Medulla oblongata (tissue), 1 donor: ENCODE results near the gene BTLA.
"Not testable (repeated sequence)": the region's sequence is repeated elsewhere in the genome, so short reads cannot be mapped to it uniquely, and the experiment has no call there.

Experiments used
- DNase-seq: peaks from one replicate; pipeline ENCODE4 v3.0.0-alpha.2; 2015; ENCODE audit errors: extremely low spot score

Gene BTLA

DNA sequence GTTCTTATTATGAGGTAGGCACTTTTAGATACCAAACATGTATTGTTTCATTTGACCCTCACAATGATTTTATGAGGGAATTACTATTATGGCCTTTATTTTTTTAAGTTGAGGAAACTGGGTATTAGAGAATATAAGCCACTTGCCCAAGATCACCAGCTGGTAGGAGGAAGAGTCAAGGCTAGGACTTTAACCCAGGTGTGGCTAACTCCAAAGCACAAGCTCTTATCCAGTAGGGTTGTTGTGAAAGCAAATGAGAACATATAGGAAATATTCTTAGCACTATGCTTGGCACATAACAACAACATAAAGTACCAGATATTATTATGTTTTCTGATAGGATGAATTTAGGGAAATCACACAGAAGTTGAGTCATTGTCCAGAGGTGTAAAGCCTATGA is 7.9 kb downstream of the BTLA start:
- DNase-seq: no peak

DNA sequence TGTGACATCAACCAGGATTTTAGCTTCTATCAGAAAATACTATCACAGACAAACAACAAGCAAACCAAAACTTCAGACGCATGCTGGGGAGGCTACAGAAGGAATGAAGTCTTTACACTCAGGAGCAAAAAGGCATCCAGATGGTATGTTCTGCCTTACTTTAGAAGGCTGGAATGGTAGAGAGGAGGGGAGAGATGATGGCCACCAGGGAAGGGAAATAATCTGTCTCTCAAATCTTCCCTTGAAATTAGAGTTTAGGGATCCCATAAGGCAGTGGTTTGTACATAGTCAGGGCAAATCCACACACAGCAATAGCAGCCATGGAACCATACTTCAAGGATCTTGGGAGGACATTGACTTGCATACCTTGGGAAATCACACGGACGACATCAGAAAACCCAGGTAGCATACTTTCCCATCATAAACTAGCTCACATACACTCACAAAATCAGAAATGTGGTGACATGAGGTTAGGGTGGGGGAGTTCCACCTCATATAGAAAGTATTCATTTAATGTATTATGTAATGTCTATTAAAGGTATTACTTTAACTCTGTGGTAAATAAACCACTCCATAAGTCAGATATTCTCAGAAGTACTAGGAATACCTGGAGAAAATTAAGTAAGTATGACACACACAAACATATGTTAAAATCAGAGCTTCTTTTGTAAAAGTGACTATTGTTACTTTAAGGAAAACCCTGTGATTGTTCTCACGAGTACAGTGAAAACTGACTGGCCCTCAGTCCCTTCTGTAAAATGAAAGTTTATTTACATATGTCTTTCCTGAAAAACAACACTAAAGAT is 9.4 kb downstream of the BTLA start:
- DNase-seq: no peak

DNA sequence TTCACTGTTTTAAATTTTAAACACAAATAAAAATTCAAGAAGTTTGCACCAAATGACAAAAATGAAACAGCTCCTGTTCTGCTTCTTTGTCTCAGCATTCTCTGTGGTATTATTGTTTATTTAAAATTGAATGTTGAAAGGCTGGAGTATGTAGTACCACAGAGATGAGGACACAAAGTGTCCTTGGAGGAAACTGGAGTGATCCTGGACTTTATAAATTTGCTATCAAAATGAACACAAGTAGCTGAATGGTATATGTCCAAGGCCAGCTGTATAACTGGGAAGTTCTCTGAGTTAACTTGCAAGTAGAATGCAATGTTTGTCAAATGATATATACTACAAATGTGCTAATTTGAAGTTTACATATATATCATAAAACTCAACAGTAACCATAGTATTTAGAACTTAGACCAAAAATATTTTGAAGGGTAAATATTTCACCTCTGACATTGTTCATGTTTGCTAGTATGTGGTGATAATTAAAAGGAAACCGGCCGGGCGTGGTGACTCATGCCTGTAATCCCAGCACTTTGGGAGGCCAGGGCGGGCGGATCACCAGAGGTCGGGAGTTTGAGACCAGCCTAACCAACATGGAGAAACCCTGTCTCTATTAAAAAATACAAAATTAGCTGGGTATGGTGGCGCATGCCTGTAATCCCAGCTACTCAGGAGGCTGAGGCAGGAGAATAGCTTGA is 12.3 kb downstream of the BTLA start:
- DNase-seq: no peak

DNA sequence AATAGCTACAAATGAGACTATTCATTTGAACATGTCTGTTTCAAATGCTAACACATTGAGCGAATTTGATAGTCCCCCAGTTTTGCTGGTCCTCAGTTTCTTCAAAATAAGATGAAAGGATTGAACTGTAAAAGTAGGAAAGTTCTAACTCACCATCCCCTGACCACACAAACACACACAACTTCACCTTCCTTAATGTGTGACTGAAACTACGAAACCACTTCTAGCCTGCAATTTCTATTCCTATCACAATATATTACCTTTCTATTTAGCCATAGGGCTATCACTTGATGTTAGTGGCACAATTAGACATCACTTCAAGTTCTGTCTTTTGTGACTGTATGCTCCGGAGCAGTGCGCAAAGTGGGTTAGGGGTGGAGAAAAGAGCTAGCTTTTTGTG is 14.9 kb downstream of the BTLA start:
- DNase-seq: no peak

DNA sequence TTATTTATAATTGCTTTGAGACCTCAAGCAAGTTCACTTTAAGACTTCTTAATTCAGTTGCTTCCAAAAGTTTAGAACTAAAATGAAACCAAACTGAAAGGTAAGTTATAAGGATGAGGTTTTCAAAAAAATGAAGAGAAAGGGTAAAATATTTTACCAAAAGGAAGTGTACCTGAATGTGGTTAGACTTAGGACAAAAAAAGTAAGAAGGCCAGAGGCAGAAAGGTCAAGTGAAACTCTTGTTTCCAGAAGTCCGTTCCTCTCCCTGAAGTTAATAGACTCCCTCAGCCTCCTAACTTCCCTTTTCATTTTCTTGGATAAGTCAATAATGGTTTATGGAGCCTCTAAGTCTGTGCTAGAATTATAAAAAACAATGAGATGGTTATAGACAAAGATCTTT is 16.6 kb downstream of the BTLA start:
- DNase-seq: no peak

DNA sequence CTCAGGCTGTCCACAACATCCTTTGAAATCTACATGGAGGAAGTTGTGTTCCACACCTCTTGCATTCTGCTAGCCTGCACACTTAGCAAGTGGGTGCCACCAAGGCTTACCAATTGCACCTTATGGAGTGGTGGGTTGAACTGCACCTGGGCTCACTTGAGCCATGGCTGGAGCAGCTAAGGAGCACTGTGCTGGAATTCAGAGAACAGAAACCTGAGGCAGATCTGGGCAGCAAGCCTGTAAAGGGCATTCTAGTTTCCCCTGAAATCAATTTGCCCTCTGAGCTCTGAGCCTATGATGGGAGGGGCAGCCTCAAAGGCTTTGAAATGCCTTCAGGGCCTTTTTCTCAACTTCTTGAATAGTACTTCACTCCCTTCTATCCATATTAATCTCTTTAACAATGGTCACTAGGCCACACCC is 18.0 kb downstream of the BTLA start:
- no peak for DNase-seq

DNA sequence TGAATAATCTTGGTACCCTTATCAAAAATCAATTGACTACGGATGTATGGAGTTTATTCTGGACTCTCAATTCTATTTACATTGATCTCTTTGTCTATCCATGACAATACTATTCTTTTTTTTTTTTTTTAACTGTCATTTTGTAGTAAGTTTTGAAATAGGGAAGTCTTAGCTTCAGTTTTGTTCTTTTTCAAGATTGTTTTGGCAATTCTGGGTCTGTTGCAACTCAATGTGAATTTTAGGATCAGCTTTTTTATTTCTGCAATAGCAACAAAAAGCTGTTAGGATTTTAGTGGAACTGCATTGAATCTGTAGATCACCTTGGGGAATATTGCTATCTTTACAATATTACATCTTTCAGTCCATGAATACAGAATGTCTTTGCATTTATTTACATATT is 21.4 kb downstream of the BTLA start:
- no peak for DNase-seq

DNA sequence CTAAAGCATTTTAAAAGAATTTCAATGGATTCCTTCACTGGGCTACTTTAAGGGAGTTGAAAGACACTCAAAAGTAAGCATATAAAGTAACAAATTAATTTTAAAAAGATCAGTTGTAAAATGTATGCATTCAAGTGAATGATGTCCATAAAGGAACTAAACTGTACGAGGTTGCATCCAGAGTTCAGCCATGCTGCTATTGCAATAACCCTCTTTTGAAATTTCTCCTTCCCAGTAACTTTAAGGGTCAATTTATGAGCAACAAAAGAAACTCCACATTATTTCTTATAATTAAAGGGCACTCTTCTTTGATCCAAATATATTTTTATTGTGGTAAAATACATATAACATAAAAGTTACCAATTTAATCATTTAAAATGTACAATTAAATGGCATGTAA is 22.9 kb downstream of the BTLA start:
- DNase-seq: no peak

DNA sequence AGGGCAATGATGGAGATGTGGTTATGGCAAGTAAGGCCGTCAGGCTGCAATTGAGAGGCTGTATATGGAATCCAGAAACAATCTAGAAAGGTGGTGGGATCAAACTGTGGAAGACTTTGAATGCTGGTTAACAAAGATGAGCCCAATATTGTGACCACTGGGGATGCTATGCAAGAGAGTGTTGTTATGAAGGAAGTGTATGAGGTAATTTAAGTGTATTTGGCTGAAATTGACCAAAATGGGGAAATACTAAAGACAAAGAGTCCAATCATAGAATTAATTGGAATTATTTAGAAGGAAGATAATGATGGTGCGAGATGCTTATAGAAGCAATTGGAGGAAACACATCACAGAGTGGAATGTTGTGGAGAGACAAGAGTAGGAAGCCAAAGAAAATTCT is 24.5 kb downstream of the BTLA start:
- DNase-seq: no peak

DNA sequence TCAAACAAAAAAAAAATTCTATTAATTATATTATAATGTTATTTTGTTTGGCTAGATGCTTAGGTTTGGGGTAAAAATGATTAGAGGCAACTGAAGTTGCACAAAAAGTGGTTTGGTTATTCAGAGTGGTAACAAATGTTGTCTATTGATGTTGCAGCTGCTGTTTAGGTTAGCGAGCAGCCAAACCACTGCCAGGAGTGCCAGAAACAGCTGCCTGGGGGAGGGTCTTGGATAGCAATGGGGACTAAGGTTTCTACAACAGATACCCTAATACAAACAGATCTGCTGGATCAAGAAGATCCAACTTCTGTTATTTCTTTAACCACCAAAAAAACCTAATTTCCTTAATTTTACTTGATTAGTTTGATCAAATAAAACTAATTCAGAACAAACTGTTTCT is 26.6 kb downstream of the BTLA start:
- no peak for DNase-seq

DNA sequence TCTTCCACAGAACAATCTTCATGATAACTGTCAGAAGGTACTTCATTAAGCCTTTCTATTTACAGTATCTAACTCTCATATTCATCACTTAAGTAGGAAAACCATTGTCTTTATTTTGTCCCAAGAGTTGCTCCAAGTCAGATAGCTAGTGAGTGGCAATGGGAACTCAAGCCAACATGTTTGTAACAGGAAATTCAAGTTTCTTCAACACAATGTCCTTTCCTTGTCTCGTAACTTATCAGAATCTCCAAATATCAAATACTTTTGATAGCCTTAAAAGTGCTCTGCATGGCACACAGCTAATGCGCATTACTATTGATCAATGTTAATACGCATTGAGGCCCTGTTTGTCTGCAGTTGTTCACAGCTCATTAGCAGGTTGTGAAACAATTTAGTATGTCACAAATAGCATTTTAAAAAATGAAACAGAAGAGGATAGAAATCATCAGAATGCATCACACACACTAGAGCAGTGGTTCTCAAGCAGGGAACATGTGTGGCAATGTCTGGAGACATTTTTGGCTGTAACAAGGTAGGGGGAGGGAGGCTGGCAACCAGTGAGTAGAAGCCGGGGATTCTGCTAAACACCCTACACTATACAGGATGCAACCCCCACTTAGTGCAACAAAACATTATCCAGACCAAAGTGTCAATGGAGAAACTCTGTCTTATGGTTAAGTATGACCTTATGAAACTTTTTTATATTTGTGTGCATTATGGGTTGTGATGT is 27.5 kb downstream of the BTLA start:
- no peak for DNase-seq

DNA sequence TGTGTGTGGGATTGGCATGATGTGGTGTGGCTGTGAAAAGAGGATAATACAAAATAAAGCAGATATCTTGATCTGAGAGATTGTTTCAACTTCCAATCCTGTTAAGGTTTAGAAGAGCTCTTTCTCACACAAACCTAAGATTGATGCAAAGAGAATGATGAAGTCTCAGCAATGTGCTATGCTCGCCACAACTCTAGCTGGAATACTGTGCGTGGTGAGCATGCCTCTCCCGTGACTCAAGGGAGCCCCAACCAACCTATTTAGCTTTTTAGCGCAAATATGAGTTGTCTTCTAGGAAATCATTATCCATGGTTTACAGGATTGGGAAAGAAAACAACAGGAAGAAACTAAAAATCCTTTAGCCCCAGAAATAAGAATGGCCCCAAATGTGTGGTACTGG is 28.5 kb downstream of the BTLA start:
- DNase-seq: no peak

DNA sequence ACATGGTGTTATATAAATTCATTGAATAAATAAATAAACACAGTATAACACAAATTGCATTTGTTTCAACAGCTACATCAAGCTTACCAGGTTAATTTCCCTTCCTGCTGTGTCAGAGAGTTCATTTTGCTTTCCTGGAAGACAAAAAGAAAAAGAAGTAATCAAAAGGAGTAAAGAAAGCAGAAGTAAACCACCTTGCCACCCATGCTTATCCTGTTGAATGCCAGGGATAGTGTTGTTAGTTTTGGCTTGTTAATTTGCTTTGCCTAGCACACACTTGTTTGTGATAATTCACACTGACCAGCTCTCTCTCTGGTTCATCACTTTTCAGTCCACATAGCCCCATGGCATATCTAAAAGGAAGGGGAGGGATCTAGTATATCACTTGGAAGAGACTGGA is 29.6 kb downstream of the BTLA start:
- no peak for DNase-seq

DNA sequence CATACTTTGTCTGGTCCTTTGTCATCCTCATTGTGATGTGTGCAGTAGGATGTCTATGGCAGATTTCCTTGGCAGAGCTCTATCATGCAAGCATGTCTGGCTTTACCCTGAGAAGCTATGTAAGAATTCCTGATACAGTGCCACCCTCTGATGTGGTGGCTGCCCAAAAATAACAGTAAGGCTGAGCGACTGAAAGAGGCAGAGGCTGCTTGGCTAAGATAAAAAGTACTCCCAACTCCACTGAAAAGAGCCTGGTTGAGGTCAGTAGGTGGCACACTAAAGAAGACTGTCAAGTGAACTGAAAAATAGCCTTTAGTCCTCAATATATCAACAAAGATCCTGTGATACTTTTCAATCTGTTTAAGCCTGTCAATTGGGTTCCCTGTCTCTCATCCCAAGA is 31.7 kb downstream of the BTLA start:
- DNase-seq: no peak

DNA sequence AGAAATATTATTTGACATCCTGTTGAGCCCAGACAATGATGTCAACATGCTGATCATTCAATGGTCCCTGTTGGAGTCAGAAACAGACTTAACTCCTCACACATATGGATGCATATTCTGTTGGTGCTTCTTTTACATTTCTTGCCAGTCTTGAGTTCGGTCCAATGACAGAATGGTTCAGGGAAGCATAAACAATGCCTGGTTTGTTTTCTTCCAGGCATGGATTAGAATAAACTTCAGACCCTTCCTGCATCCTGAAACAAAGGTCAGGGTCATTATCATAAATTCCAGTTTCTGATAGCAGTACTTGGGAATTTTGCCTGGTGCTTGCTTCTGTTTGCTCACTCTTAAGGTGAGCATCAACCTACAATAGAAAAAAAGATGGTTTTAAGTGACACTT is 33.3 kb downstream of the BTLA start:
- DNase-seq: no peak

DNA sequence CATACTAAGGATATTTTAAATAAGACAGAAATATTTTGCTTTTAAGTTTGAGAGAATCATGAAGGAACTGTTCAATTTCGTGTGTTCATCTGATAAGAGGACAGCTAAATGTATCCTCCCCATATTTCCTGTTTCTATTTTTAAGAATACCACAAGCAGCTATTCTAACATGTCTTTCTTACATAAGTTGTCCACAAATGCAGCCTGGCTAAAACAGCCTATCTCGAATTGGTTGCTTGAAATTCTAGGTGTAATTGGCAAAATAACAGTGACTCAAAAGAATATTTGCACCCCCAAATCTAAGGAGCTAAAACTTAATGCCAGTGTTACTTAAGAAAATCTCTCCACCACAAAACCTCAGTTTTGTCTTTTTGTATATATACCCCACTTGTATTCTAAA is 35.0 kb downstream of the BTLA start:
- DNase-seq: peak; percentile 10

DNA sequence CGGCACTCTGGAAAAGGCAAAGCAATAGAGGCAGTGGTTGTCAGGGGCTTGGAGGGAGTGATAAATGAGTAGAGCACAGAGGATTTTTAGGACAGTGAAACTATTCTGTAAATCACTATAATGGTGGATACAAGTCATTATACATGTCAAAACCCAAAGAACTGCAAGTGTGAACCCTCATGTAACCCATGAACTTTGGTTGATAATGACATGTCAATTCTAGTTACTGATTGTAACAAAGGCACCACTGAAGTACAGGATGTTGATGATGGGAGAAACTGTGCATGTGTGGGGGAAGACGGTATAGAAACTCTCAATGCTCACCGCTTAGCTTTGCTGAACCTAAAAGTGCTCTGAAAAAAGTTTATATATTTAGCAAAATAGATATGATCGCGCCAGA is 36.0 kb downstream of the BTLA start:
- DNase-seq: no peak

DNA sequence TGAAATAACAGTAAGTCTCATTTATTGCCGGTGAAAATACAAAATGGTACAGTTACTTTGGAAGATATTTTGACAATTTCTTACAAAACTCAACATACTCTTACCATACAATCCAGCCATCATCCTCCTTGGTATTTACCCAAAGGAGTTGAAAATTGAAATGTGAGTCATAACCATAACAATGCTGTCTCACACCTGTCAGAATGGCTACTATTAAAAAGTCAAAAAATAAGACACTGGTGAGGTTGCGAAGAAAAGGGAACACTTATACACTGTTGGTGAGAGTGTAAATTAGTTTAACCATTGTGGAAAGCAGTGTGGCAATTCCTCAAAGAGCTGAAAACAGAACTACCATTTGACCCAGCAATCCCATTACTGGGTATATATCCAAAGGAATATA is 37.5 kb downstream of the BTLA start:
- DNase-seq: not testable (repeated sequence)

DNA sequence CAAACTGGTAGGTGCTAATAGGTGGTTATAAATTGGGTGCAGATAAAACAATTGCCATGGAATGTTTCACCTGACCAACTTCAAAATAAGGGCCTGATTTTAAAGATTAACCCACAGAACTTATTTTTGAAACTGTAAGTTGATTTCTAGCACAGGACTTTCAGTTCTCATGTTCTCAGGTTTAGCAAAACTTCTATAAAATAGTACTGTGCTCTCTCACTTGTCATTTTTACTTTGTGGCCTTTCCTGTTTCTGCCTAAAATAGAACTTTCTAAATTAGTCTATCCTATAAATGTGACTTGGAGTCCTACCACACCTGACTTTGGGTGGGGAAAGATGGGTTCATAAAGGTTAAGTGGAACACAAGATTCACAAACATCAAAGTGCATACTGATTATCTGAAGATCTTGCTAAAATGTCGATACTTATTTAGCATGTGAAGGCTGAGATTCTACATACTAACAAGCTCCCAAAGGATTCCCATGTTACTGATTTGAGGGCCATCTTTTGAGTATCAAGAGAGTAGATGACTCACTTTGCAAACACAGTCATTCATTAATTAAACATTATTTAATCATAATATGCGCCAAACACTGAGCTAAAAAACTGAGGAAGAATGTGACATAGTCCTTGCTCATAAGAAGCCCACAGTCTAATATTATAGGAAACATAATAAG is 38.6 kb downstream of the BTLA start:
- DNase-seq: no peak

DNA sequence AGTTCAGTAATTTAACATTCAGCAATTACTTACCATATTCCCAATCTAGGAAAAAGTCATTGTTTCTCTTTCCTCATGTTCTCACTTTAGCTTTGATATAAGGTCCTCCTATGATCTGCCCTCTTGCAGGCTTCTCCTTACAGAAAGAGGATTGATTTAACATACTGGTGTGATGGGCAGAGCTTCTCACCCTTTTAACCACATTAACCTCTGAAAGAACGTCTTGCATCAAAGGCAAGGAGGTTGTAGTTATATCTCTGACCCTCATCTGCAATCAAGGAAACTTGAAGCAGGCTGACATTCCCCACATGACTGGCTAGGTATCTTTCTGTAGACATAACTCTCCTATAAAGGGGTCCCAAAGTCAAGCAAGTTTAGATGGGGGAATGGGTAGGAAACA is 39.5 kb downstream of the BTLA start:
- no peak for DNase-seq

DNA sequence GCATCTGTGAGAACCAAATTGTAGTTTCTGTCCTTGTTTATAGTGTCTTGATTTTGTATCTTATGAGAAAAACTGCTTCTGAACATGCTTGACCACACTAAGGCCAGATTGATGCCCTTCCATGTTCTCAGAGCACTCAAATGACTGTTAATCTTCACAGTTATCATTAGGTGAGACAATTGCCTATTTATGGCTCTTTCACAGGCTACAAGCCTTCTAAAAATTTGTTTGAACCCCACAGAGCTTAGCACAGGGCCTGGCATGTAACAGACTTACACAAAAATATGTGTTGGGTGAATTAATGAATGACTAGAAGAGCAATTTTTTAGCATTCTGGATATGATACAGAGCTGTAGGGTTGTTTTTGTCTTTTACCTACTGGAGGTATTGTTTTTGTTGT is 43.1 kb downstream of the BTLA start:
- no peak for DNase-seq

DNA sequence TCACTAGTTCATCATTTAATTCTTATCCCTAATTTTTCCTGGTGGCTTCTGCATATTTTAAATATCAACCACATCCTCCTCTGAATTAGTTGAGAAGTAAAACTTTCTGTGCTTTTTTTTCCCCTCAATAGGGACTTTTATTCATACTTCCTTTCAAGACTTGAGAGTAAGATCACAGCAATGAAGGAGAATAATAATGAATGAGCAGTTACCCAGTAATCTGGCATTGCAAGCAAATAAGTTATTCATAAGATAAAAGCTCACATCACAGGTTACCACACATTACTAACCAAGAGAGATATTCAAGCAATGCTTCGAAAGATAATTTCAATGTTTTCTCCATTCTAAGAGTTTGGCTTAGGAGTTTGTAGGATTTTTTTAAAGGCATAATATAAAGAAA is 50.3 kb downstream of the BTLA start:
- DNase-seq: no peak
